SK-N-SH (cell line): Measurements from ENCODE around the gene CD3D.

Source experiments
- GABPA ChIP-seq: IDR thresholded peaks from 2 replicates; pipeline ENCODE4 v1.4.0; 2012; ENCODE audit warnings: low read depth, mild to moderate bottlenecking
- RXRA ChIP-seq: IDR thresholded peaks from 2 replicates; pipeline ENCODE4 v1.4.0; 2012; ENCODE audit warnings: low read depth, mild to moderate bottlenecking, borderline replicate concordance
- SMC3 ChIP-seq: IDR thresholded peaks from 2 replicates; pipeline ENCODE4 v1.6.1; 2012; ENCODE audit warnings: low read depth, low read length, improper control_type of control experiment

- TF ChIP-seq GABPA (no peak), SMC3 (no peak), RXRA (no peak)
These were observed 7.0 kb upstream of the CD3D start for GRCh38 chr11:118349475-118349874.
